ENCODE results near the gene LRRK1.

Gene LRRK1

GRCh38 chr15:100995471-100996430, 76.6 kb downstream of the LRRK1 start:
- Histone ChIP-seq H3K4me2 (ENCODE audit: low read length) (no peak overlapping the region), H3K27ac (ENCODE audit: low read depth, low read length, poor library complexity, severe bottlenecking) (no peak overlapping the region), H3F3A (ENCODE audit: insufficient read depth, low read length) (no peaks in the 10 kb centered on the region), H3K9ac (ENCODE audit: low read length) (no peak overlapping the region), H4K20me1 (ENCODE audit: insufficient read depth, low read length) (no peaks in the 10 kb centered on the region), H3K79me2 (ENCODE audit: insufficient read depth, low read length) (no peaks in the 10 kb centered on the region), H3K36me3 (ENCODE audit: insufficient read depth, low read length) (peaks cover 76% of the 10 kb centered on the region), H3K4me3 (ENCODE audit: low read depth, low read length, poor library complexity, severe bottlenecking) (no peak overlapping the region), H2AFZ (ENCODE audit: low read length) (no peak overlapping the region), H3K9me2 (ENCODE audit: low read depth, low read length) (no peaks in the 10 kb centered on the region), H3K4me1 (ENCODE audit: insufficient read depth, low read length, severe bottlenecking) (no peaks in the 10 kb centered on the region), H3K27me3 (ENCODE audit: insufficient read depth, low read length) (no peaks in the 10 kb centered on the region), H3K9me3 (ENCODE audit: low read length) (no peaks in the 10 kb centered on the region)
- TF ChIP-seq, protein P1, sequence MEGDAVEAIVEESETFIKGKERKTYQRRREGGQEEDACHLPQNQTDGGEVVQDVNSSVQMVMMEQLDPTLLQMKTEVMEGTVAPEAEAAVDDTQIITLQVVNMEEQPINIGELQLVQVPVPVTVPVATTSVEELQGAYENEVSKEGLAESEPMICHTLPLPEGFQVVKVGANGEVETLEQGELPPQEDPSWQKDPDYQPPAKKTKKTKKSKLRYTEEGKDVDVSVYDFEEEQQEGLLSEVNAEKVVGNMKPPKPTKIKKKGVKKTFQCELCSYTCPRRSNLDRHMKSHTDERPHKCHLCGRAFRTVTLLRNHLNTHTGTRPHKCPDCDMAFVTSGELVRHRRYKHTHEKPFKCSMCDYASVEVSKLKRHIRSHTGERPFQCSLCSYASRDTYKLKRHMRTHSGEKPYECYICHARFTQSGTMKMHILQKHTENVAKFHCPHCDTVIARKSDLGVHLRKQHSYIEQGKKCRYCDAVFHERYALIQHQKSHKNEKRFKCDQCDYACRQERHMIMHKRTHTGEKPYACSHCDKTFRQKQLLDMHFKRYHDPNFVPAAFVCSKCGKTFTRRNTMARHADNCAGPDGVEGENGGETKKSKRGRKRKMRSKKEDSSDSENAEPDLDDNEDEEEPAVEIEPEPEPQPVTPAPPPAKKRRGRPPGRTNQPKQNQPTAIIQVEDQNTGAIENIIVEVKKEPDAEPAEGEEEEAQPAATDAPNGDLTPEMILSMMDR (IDR thresholded peaks at IDR 0.05; ENCODE audit: low read length): no peak
- TF ChIP-seq EZH2 (IDR thresholded peaks at IDR 0.05; ENCODE audit: borderline replicate concordance, low read length): no peak

DNA sequence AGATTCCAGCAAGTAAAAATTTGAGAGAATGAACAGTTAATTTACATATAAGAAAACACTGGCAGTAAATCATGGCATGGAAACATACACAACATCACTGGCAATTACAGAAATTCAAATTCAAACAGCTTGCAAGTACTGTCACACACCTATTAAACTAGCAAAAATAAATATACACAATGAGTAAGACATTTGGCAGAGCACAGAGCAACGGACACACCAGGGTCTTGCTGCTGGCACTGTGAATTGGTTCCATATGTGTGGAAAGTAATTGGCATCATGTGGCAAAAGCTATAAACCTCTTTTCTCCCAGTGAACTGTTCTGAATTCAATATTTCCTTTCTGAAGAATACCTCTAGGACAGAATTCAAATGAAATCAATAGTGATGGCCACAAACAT, 78.3 kb downstream of the LRRK1 start:
- Histone ChIP-seq H2AFZ (ENCODE audit: low read length) (no peak overlapping the region), H3K4me2 (ENCODE audit: low read length) (no peak overlapping the region), H3K79me2 (ENCODE audit: insufficient read depth, low read length) (no peaks in the 10 kb centered on the region), H4K20me1 (ENCODE audit: insufficient read depth, low read length) (no peaks in the 10 kb centered on the region), H3K9ac (ENCODE audit: low read length) (no peak overlapping the region), H3K9me2 (ENCODE audit: low read depth, low read length) (no peaks in the 10 kb centered on the region), H3K36me3 (ENCODE audit: insufficient read depth, low read length) (peaks cover 80% of the 10 kb centered on the region), H3K9me3 (ENCODE audit: low read length) (no peaks in the 10 kb centered on the region), H3K27me3 (ENCODE audit: insufficient read depth, low read length) (no peaks in the 10 kb centered on the region), H3K4me1 (ENCODE audit: insufficient read depth, low read length, severe bottlenecking) (no peaks in the 10 kb centered on the region), H3F3A (ENCODE audit: insufficient read depth, low read length) (no peaks in the 10 kb centered on the region), H3K27ac (ENCODE audit: low read depth, low read length, poor library complexity, severe bottlenecking) (no peak overlapping the region), H3K4me3 (ENCODE audit: low read depth, low read length, poor library complexity, severe bottlenecking) (no peak overlapping the region)
- TF ChIP-seq, protein P1 (IDR thresholded peaks at IDR 0.05; ENCODE audit: low read length): no peak
- no peak for TF ChIP-seq EZH2 (IDR thresholded peaks at IDR 0.05; ENCODE audit: borderline replicate concordance, low read length)

- Histone ChIP-seq H3K9me3 (ENCODE audit: low read length) (no peaks in the 10 kb centered on the region), H3K4me1 (ENCODE audit: insufficient read depth, low read length, severe bottlenecking) (no peaks in the 10 kb centered on the region), H3K27ac (ENCODE audit: low read depth, low read length, poor library complexity, severe bottlenecking) (no peak overlapping the region), H4K20me1 (ENCODE audit: insufficient read depth, low read length) (no peaks in the 10 kb centered on the region), H3K27me3 (ENCODE audit: insufficient read depth, low read length) (no peaks in the 10 kb centered on the region), H3K4me3 (ENCODE audit: low read depth, low read length, poor library complexity, severe bottlenecking) (no peak overlapping the region), H3K36me3 (ENCODE audit: insufficient read depth, low read length) (peaks cover 83% of the 10 kb centered on the region), H3K4me2 (ENCODE audit: low read length) (no peak overlapping the region), H3F3A (ENCODE audit: insufficient read depth, low read length) (no peaks in the 10 kb centered on the region), H2AFZ (ENCODE audit: low read length) (no peak overlapping the region), H3K9ac (ENCODE audit: low read length) (no peak overlapping the region), H3K9me2 (ENCODE audit: low read depth, low read length) (no peaks in the 10 kb centered on the region), H3K79me2 (ENCODE audit: insufficient read depth, low read length) (no peaks in the 10 kb centered on the region)
- no peak for TF ChIP-seq EZH2 (IDR thresholded peaks at IDR 0.05; ENCODE audit: borderline replicate concordance, low read length)
- TF ChIP-seq, protein P1 (IDR thresholded peaks at IDR 0.05; ENCODE audit: low read length): no peak
Measured at GRCh38 chr15:100998630-100999029, 79.5 kb downstream of the LRRK1 start.
